BLaER1 treated with 17β-estradiol and CSF1 and Interleukin-3, amounts not matched to agents 10 nM and 100 nM (cell line): Measurements from ENCODE around the gene PKLR.

Experiments
- H3K27ac ChIP-seq, 11 experiments: shearing (Covaris generic); formaldehyde crosslinking; 2 replicates each; pipeline ENCODE4 v1.8.1; 2022
- H3K27me3 ChIP-seq, 11 experiments: shearing (Covaris generic); formaldehyde crosslinking; 2 replicates each; pipeline ENCODE4 v1.8.1; 2022
- H3K36me3 ChIP-seq, 11 experiments: shearing (Covaris generic); formaldehyde crosslinking; 2 replicates each; pipeline ENCODE4 v1.8.1; 2022
- H3K4me1 ChIP-seq, 10 experiments: shearing (Covaris generic); formaldehyde crosslinking; 2 replicates each; pipeline ENCODE4 v1.8.1; 2022
- H3K4me2 ChIP-seq, 11 experiments: shearing (Covaris generic); formaldehyde crosslinking; 2 replicates each; pipeline ENCODE4 v1.8.1; 2022
- H3K4me3 ChIP-seq, 10 experiments: shearing (Covaris generic); formaldehyde crosslinking; 2 replicates each; pipeline ENCODE4 v1.8.1; 2022
- H3K9ac ChIP-seq, 11 experiments: shearing (Covaris generic); formaldehyde crosslinking; 2 replicates each; pipeline ENCODE4 v1.8.1; 2022
- H3K9me3 ChIP-seq, 11 experiments: shearing (Covaris generic); formaldehyde crosslinking; replicated peaks in 1 of 11; 2 replicates each; pipeline ENCODE4 v1.8.1; 2022
- H4K20me1 ChIP-seq, 11 experiments: shearing (Covaris generic); formaldehyde crosslinking; 2 replicates each; pipeline ENCODE4 v1.8.1; 2022
- Cebpa-rat ChIP-seq, 11 experiments: shearing (Covaris generic); IDR thresholded peaks; 2 replicates each; pipeline ENCODE4 v1.8.1; 2022

Gene PKLR

GRCh38 chr1:155273343-155274245, 27.6 kb downstream of the PKLR start, which contains the start of gene CLK2:
Gene CLK2, minus strand, starts transcription at chr1:155273504. Its CDS starts 2,527 bp downstream, at chr1:155270977.
- Histone ChIP-seq H3K9ac (peak within 1 kb of the TSS; percentile 85 to 92 (median 88)), H3K27ac (peak within 1 kb of the TSS; percentile 75 to 93 (median 83)), H3K27me3 (no peaks in the 10 kb centered on the region), H4K20me1 (peaks cover 22 to 42% (median 34%) of the 10 kb centered on the region in 11 experiments; a peak in 19 of 22 replicates), H3K9me3 (no peaks in the 10 kb centered on the region), H3K4me1 (peaks cover 26 to 45% (median 41%) of the 10 kb centered on the region in 10 experiments), H3K4me3 (peak within 1 kb of the TSS; percentile 70 to 87 (median 77)), H3K36me3 (peaks cover 26 to 36% (median 32%) of the 10 kb centered on the region in 11 experiments), H3K4me2 (peak within 1 kb of the TSS; percentile 86 to 98 (median 95))
- no peak for TF ChIP-seq Cebpa-rat (IDR thresholded peaks at IDR 0.05)

- H3K9ac ChIP-seq = peak overlapping the region; percentile 85 to 92 (median 88)
- H3K9me3 ChIP-seq = no peaks in the 10 kb centered on the region
- TF ChIP-seq Cebpa-rat (IDR thresholded peaks at IDR 0.05) = no peak
- peak overlapping the region; percentile 70 to 87 (median 77) for H3K4me3 ChIP-seq
- H3K4me2 ChIP-seq = peak overlapping the region; percentile 86 to 98 (median 94)
- peak overlapping the region; percentile 75 to 93 (median 83) for H3K27ac ChIP-seq
- H3K36me3 ChIP-seq = peaks cover 35 to 45% (median 41%) of the 10 kb centered on the region in 11 experiments
- H3K4me1 ChIP-seq = peaks cover 23 to 36% (median 32%) of the 10 kb centered on the region in 10 experiments
- H4K20me1 ChIP-seq = peaks cover 22 to 47% (median 37%) of the 10 kb centered on the region in 11 experiments; a peak in 19 of 22 replicates
- no peaks in the 10 kb centered on the region for H3K27me3 ChIP-seq
These were observed 28.5 kb downstream of the PKLR start for GRCh38 chr1:155272466-155273342.

- H3K27ac ChIP-seq = no peak overlapping the region
- TF ChIP-seq Cebpa-rat (IDR thresholded peaks at IDR 0.05) = no peak
- peaks cover 22 to 28% (median 23%) of the 10 kb centered on the region in 10 experiments for H3K4me1 ChIP-seq
- H3K27me3 ChIP-seq = no peaks in the 10 kb centered on the region
- H3K4me2 ChIP-seq = no peak overlapping the region
- H3K36me3 ChIP-seq = peaks cover 68 to 78% (median 74%) of the 10 kb centered on the region in 11 experiments
- H3K9me3 ChIP-seq = no peaks in the 10 kb centered on the region
- peak overlapping the region in 1 of 11 experiments; percentile 4; a peak in 1 of 22 replicates for H3K9ac ChIP-seq
- H3K4me3 ChIP-seq = no peak overlapping the region
- peaks cover 22 to 63% (median 50%) of the 10 kb centered on the region in 11 experiments; a peak in 20 of 22 replicates for H4K20me1 ChIP-seq
These were observed 31.9 kb downstream of the PKLR start for GRCh38 chr1:155269381-155269780.

- Histone ChIP-seq H3K4me2 (no peak overlapping the region), H3K9ac (no peak overlapping the region), H3K27me3 (no peaks in the 10 kb centered on the region), H3K9me3 (no peaks in the 10 kb centered on the region), H3K27ac (no peak overlapping the region), H3K4me3 (no peak overlapping the region), H4K20me1 (peaks cover 22 to 65% (median 50%) of the 10 kb centered on the region in 11 experiments; a peak in 20 of 22 replicates), H3K4me1 (peaks cover 14 to 22% (median 15%) of the 10 kb centered on the region in 10 experiments), H3K36me3 (peaks cover 75 to 85% (median 82%) of the 10 kb centered on the region in 11 experiments)
- TF ChIP-seq Cebpa-rat (IDR thresholded peaks at IDR 0.05) = no peak
These were observed 32.6 kb downstream of the PKLR start for GRCh38 chr1:155268630-155269029.

- Histone ChIP-seq H3K4me3 (no peak overlapping the region), H3K9me3 (no peaks in the 10 kb centered on the region), H3K9ac (peak overlapping the region in 4 of 11 experiments; percentile 19 to 53 (median 38); a peak in 4 of 22 replicates), H3K27me3 (no peaks in the 10 kb centered on the region), H3K4me2 (no peak overlapping the region), H3K36me3 (peaks cover 86 to 96% (median 93%) of the 10 kb centered on the region in 11 experiments), H3K27ac (no peak overlapping the region), H4K20me1 (peaks cover 18 to 61% (median 45%) of the 10 kb centered on the region in 11 experiments; a peak in 20 of 22 replicates), H3K4me1 (peaks cover 10 to 26% (median 17%) of the 10 kb centered on the region in 10 experiments)
- no peak for TF ChIP-seq Cebpa-rat (IDR thresholded peaks at IDR 0.05)
These were observed 33.9 kb downstream of the PKLR start for GRCh38 chr1:155267373-155267772.

GRCh38 chr1:155266553-155266952, 34.7 kb downstream of the PKLR start:
- Histone ChIP-seq H3K36me3 (peaks cover 86 to 91% (median 89%) of the 10 kb centered on the region in 11 experiments), H3K9ac (peak overlapping the region in 6 of 11 experiments; percentile 8 to 53 (median 26); a peak in 8 of 22 replicates), H3K9me3 (no peaks in the 10 kb centered on the region), H3K27ac (no peak overlapping the region), H4K20me1 (peaks cover 12 to 57% (median 38%) of the 10 kb centered on the region in 11 experiments; a peak in 20 of 22 replicates), H3K4me1 (peaks cover 2 to 18% (median 10%) of the 10 kb centered on the region in 10 experiments; a peak in 18 of 20 replicates), H3K4me3 (no peak overlapping the region), H3K4me2 (no peak overlapping the region), H3K27me3 (no peaks in the 10 kb centered on the region)
- no peak for TF ChIP-seq Cebpa-rat (IDR thresholded peaks at IDR 0.05)

GRCh38 chr1:155263067-155263466, 38.2 kb downstream of the PKLR start:
- no peaks in the 10 kb centered on the region for H3K9me3 ChIP-seq
- no peaks in the 10 kb centered on the region for H3K27me3 ChIP-seq
- H3K9ac ChIP-seq = peak overlapping the region in 2 of 11 experiments; percentile 86; a peak in 3 of 22 replicates
- TF ChIP-seq Cebpa-rat (IDR thresholded peaks at IDR 0.05) = no peak
- H3K27ac ChIP-seq = peak overlapping the region in 3 of 11 experiments; percentile 79 to 82 (median 82); a peak in 4 of 22 replicates
- H3K4me2 ChIP-seq = peak overlapping the region in 5 of 11 experiments; percentile 74 to 97 (median 88); a peak in 6 of 22 replicates
- H3K4me3 ChIP-seq = no peak overlapping the region; a peak in 1 of 20 replicates
- H4K20me1 ChIP-seq = peaks cover 0 to 41% (median 18%) of the 10 kb centered on the region in 11 experiments; a peak in 16 of 22 replicates
- peaks cover 75 to 86% (median 81%) of the 10 kb centered on the region in 11 experiments for H3K36me3 ChIP-seq
- peaks cover 14 to 28% (median 22%) of the 10 kb centered on the region in 10 experiments for H3K4me1 ChIP-seq
